Measurements from ENCODE around the gene RNPS1.

The RNPS1 gene

GRCh38 chr16:2244926-2245795 lies 22.8 kb downstream of the RNPS1 start:
- TF ChIP-seq EZH2 (optimal IDR thresholded peaks at IDR 0.05; ENCODE audit: low read depth, low read length), result no peak
- TF ChIP-seq CTCF (IDR thresholded peaks at IDR 0.05; ENCODE audit: low read length), result no peak
- no peak for TF ChIP-seq EZH2phosphoT487 (IDR thresholded peaks at IDR 0.05; ENCODE audit: low read length)
- H3K27ac ChIP-seq (ENCODE audit: low read length), result no peak overlapping the region
- peaks cover 4% of the 10 kb centered on the region for H3F3A ChIP-seq (ENCODE audit: insufficient read depth, low read length)
- H3K36me3 ChIP-seq (replicated peaks; ENCODE audit: insufficient read depth, low read length), result peaks cover 5% of the 10 kb centered on the region; the same call in 1 of the 2 replicates
- no peak overlapping the region for H3K4me3 ChIP-seq (ENCODE audit: low read length)
- no peak for DNase-seq
- no peak overlapping the region for H3K4me2 ChIP-seq (ENCODE audit: low read depth, low read length)
- no peaks in the 10 kb centered on the region for H3K9me2 ChIP-seq (replicated peaks; ENCODE audit: insufficient read depth, low read length)
- H3K9me3 ChIP-seq (replicated peaks; ENCODE audit: insufficient read depth, low read length), result no peaks in the 10 kb centered on the region
- no peaks in the 10 kb centered on the region for H3K4me1 ChIP-seq (ENCODE audit: low read length)
- no peak overlapping the region for H2AFZ ChIP-seq (ENCODE audit: low read length)
- H3K9ac ChIP-seq (ENCODE audit: low read length), result no peak overlapping the region
- H4K20me1 ChIP-seq (ENCODE audit: insufficient read depth, low read length), result no peaks in the 10 kb centered on the region
- peaks cover 50% of the 10 kb centered on the region for H3K79me2 ChIP-seq (ENCODE audit: low read length)
- H3K27me3 ChIP-seq (replicated peaks; ENCODE audit: insufficient read depth, low read length), result no peaks in the 10 kb centered on the region

GRCh38 chr16:2244301-2244700 lies 23.6 kb downstream of the RNPS1 start:
- H3F3A ChIP-seq (ENCODE audit: insufficient read depth, low read length), result no peaks in the 10 kb centered on the region
- no peak overlapping the region for H3K27ac ChIP-seq (ENCODE audit: low read length)
- no peak overlapping the region for H3K4me3 ChIP-seq (ENCODE audit: low read length)
- no peak for DNase-seq
- TF ChIP-seq EZH2 (optimal IDR thresholded peaks at IDR 0.05; ENCODE audit: low read depth, low read length), result no peak
- H3K4me2 ChIP-seq (ENCODE audit: low read depth, low read length), result no peak overlapping the region
- H3K9me2 ChIP-seq (replicated peaks; ENCODE audit: insufficient read depth, low read length), result no peaks in the 10 kb centered on the region
- peaks cover 5% of the 10 kb centered on the region; the same call in 1 of the 2 replicates for H3K36me3 ChIP-seq (replicated peaks; ENCODE audit: insufficient read depth, low read length)
- peaks cover 42% of the 10 kb centered on the region for H3K79me2 ChIP-seq (ENCODE audit: low read length)
- H4K20me1 ChIP-seq (ENCODE audit: insufficient read depth, low read length), result no peaks in the 10 kb centered on the region
- no peaks in the 10 kb centered on the region for H3K9me3 ChIP-seq (replicated peaks; ENCODE audit: insufficient read depth, low read length)
- H3K4me1 ChIP-seq (ENCODE audit: low read length), result no peaks in the 10 kb centered on the region
- no peaks in the 10 kb centered on the region for H3K27me3 ChIP-seq (replicated peaks; ENCODE audit: insufficient read depth, low read length)
- H3K9ac ChIP-seq (ENCODE audit: low read length), result no peak overlapping the region
- H2AFZ ChIP-seq (ENCODE audit: low read length), result no peak overlapping the region

GRCh38 chr16:2243781-2244180 lies 24.1 kb downstream of the RNPS1 start:
- Histone ChIP-seq H3K4me3 (ENCODE audit: low read length) (no peak overlapping the region), H3K9ac (ENCODE audit: low read length) (no peak overlapping the region), H3K4me1 (ENCODE audit: low read length) (no peaks in the 10 kb centered on the region), H3K27ac (ENCODE audit: low read length) (no peak overlapping the region), H4K20me1 (ENCODE audit: insufficient read depth, low read length) (no peaks in the 10 kb centered on the region), H3K27me3 (replicated peaks; ENCODE audit: insufficient read depth, low read length) (no peaks in the 10 kb centered on the region), H3K4me2 (ENCODE audit: low read depth, low read length) (no peak overlapping the region), H2AFZ (ENCODE audit: low read length) (no peak overlapping the region), H3K9me3 (replicated peaks; ENCODE audit: insufficient read depth, low read length) (no peaks in the 10 kb centered on the region), H3K36me3 (replicated peaks; ENCODE audit: insufficient read depth, low read length) (peaks cover 5% of the 10 kb centered on the region; the same call in 1 of the 2 replicates), H3F3A (ENCODE audit: insufficient read depth, low read length) (no peaks in the 10 kb centered on the region), H3K9me2 (replicated peaks; ENCODE audit: insufficient read depth, low read length) (no peaks in the 10 kb centered on the region), H3K79me2 (ENCODE audit: low read length) (peaks cover 38% of the 10 kb centered on the region)
- TF ChIP-seq CTCF (IDR thresholded peaks at IDR 0.05; ENCODE audit: low read length), result no peak
- TF ChIP-seq EZH2 (optimal IDR thresholded peaks at IDR 0.05; ENCODE audit: low read depth, low read length), result no peak
- no peak for TF ChIP-seq EZH2phosphoT487 (IDR thresholded peaks at IDR 0.05; ENCODE audit: low read length)
- DNase-seq, result no peak

GRCh38 chr16:2243031-2243528 lies 24.8 kb downstream of the RNPS1 start:
- Histone ChIP-seq H3K27ac (ENCODE audit: low read length) (no peak overlapping the region), H3F3A (ENCODE audit: insufficient read depth, low read length) (no peaks in the 10 kb centered on the region), H3K9me2 (replicated peaks; ENCODE audit: insufficient read depth, low read length) (no peaks in the 10 kb centered on the region), H3K27me3 (replicated peaks; ENCODE audit: insufficient read depth, low read length) (no peaks in the 10 kb centered on the region), H3K9ac (ENCODE audit: low read length) (no peak overlapping the region), H3K79me2 (ENCODE audit: low read length) (peaks cover 31% of the 10 kb centered on the region), H3K36me3 (replicated peaks; ENCODE audit: insufficient read depth, low read length) (peaks cover 5% of the 10 kb centered on the region; the same call in 1 of the 2 replicates), H3K4me2 (ENCODE audit: low read depth, low read length) (no peak overlapping the region), H4K20me1 (ENCODE audit: insufficient read depth, low read length) (no peaks in the 10 kb centered on the region), H3K4me3 (ENCODE audit: low read length) (no peak overlapping the region), H3K4me1 (ENCODE audit: low read length) (no peaks in the 10 kb centered on the region), H2AFZ (ENCODE audit: low read length) (no peak overlapping the region), H3K9me3 (replicated peaks; ENCODE audit: insufficient read depth, low read length) (no peaks in the 10 kb centered on the region)
- DNase-seq, result no peak
- no peak for TF ChIP-seq EZH2 (optimal IDR thresholded peaks at IDR 0.05; ENCODE audit: low read depth, low read length)

All from MM.1S (cell line).